ENCODE measurements around the gene SLC10A4. TPM values are rescaled to one million over a fixed set of nuclear protein-coding genes. Genes with fewer than 3 reads are reported as not detected.
"Not testable (repeated sequence)": the region's sequence is repeated elsewhere in the genome, so short reads cannot be mapped to it uniquely, and the experiment has no call there.

The SLC10A4 gene
- polyA plus RNA-seq, 2 of the 4 experiments (the other 2 are of a cell fraction): 5.6 to 7.6 TPM

GRCh38 chr4:48449151-48449550 lies 34.0 kb upstream of the SLC10A4 start:
- no peak for TF ChIP-seq FOSB (CRISPR knock-in tag; IDR thresholded peaks at IDR 0.05)
- no peak for TF ChIP-seq CEBPB (IDR thresholded peaks at IDR 0.05)
- TF ChIP-seq SREBF2 (IDR thresholded peaks at IDR 0.05): no peak
- no peak for TF ChIP-seq SMC3 (IDR thresholded peaks at IDR 0.05)
- TF ChIP-seq HOXA7 (CRISPR knock-in tag; IDR thresholded peaks at IDR 0.05): no peak
- TF ChIP-seq ATOH8 (CRISPR knock-in tag; IDR thresholded peaks at IDR 0.05; ENCODE audit: low read depth): no peak
- TF ChIP-seq HES2 (IDR thresholded peaks at IDR 0.05): no peak
- no peak for TF ChIP-seq ESRRA (IDR thresholded peaks at IDR 0.05; ENCODE audit: borderline replicate concordance, low read length)
- TF ChIP-seq HDAC2 (IDR thresholded peaks at IDR 0.05): no peak
- TF ChIP-seq POLR2A (IDR thresholded peaks at IDR 0.05; ENCODE audit: low read length): no peak
- no peak for TF ChIP-seq RNF2 (IDR thresholded peaks at IDR 0.05; ENCODE audit: borderline replicate concordance, low read depth)
- no peak for TF ChIP-seq TFCP2L1 (CRISPR knock-in tag; IDR thresholded peaks at IDR 0.05)
- no peak for TF ChIP-seq MAX (IDR thresholded peaks at IDR 0.05)
- TF ChIP-seq KDM5A (IDR thresholded peaks at IDR 0.05): no peak
- TF ChIP-seq ZFP36 (IDR thresholded peaks at IDR 0.05; ENCODE audit: borderline replicate concordance, partially characterized antibody): no peak
- no peak for TF ChIP-seq RFX5 (IDR thresholded peaks at IDR 0.05)
- TF ChIP-seq ZC3H11A (IDR thresholded peaks at IDR 0.05): no peak
- no peak for TF ChIP-seq NR3C1 (IDR thresholded peaks at IDR 0.05)
- DNase-seq (ENCODE audit: low read depth in 1 of 2, low spot score in 1 of 2) (no peak), FAIRE-seq (no peak), ATAC-seq (no peak)
- Histone ChIP-seq H3K4me2 (no peak overlapping the region), H3K4me1 (no peaks in the 10 kb centered on the region), H3K27ac (no peak overlapping the region), H3K9me3 (no peaks in the 10 kb centered on the region), H3K4me3 (no peak overlapping the region)
- ChIA-PET POLR2A (no interaction called here), CTCF (no interaction called here)
- 70% methylated on average over 10 of the region's 10 CpGs for WGBS (ENCODE audit: missing lambda C conversion rate)

GRCh38 chr4:48450740-48451139 lies 32.4 kb upstream of the SLC10A4 start:
- no peak overlapping the region for H3K27ac ChIP-seq
- ChIA-PET CTCF (interaction anchor here (1.0 kb wide), 1 partner anchor 289 kb away, joined by 3 read pairs; no protein-coding TSS in a partner anchor), POLR2A (no interaction called here)
- H3K4me3 ChIP-seq: no peak overlapping the region
- no peak for FAIRE-seq
- DNase-seq (ENCODE audit: low read depth in 1 of 2, low spot score in 1 of 2): no peak
- ATAC-seq: no peak
- no peak for TF ChIP-seq RAD21 (conservative IDR thresholded peaks at IDR 0.05 in 1 of 2, IDR thresholded peaks at IDR 0.05 in 1 of 2)
- no peak for TF ChIP-seq HDAC2 (IDR thresholded peaks at IDR 0.05)
- no peak for TF ChIP-seq ZFP36 (IDR thresholded peaks at IDR 0.05; ENCODE audit: borderline replicate concordance, partially characterized antibody)
- no peak for TF ChIP-seq JUNB (IDR thresholded peaks at IDR 0.05)
- no peak for TF ChIP-seq TP53 (CRISPR knock-in tag; IDR thresholded peaks at IDR 0.05)
- TF ChIP-seq ELK1 (IDR thresholded peaks at IDR 0.05; ENCODE audit: low read depth, low read length): no peak
- no peak for TF ChIP-seq BHLHE40 (IDR thresholded peaks at IDR 0.05; ENCODE audit: low read depth, low read length)
- TF ChIP-seq HOXB13 (CRISPR knock-in tag; IDR thresholded peaks at IDR 0.05; ENCODE audit: low read depth): no peak
- no peak for TF ChIP-seq FOSL2 (IDR thresholded peaks at IDR 0.05)
- no peak for TF ChIP-seq FOSL2 (CRISPR knock-in tag; IDR thresholded peaks at IDR 0.05)
- no peak for TF ChIP-seq EHF (CRISPR knock-in tag; IDR thresholded peaks at IDR 0.05)
- no peak for TF ChIP-seq EP300 (IDR thresholded peaks at IDR 0.05)
- no peak for TF ChIP-seq RNF2 (IDR thresholded peaks at IDR 0.05; ENCODE audit: borderline replicate concordance, low read depth)
- no peak for TF ChIP-seq FOXS1 (CRISPR knock-in tag; IDR thresholded peaks at IDR 0.05)
- TF ChIP-seq MAX (IDR thresholded peaks at IDR 0.05): no peak
- TF ChIP-seq SREBF2 (IDR thresholded peaks at IDR 0.05): no peak
- H3K4me2 ChIP-seq: no peak overlapping the region
- H3K9me3 ChIP-seq: no peaks in the 10 kb centered on the region
- WGBS (ENCODE audit: missing lambda C conversion rate): 77% methylated on average over 3 of the region's 3 CpGs
- no peaks in the 10 kb centered on the region for H3K4me1 ChIP-seq

GRCh38 chr4:48451656-48452055 lies 31.5 kb upstream of the SLC10A4 start:
- DNase-seq (ENCODE audit: low read depth in 1 of 2, low spot score in 1 of 2); FAIRE-seq; H3K4me3 ChIP-seq; H3K9me3 ChIP-seq; ATAC-seq; POLR2A ChIA-PET; H3K4me2 ChIP-seq; H3K4me1 ChIP-seq; H3K27ac ChIP-seq: not testable (repeated sequence)
- CTCF ChIA-PET: interaction anchor here (1.0 kb wide), 1 partner anchor 290 kb away, joined by 3 read pairs; no protein-coding TSS in a partner anchor
- WGBS (ENCODE audit: missing lambda C conversion rate): 55% methylated on average over 3 of the region's 3 CpGs
